OCI-LY1 (cell line): ENCODE results near the gene DES.

Experiments
- H2AFZ ChIP-seq: fragments of 200-600 bp; sonication (generic), shearing (Covaris generic); 2 replicates; pipeline ENCODE4 v1.6.0; 2014; ENCODE audit warnings: antibody characterized with exemption, mild to moderate bottlenecking, low read length
- H3F3A ChIP-seq: fragments of 200-600 bp; sonication (generic), shearing (Covaris generic); 2 replicates; pipeline ENCODE4 v1.6.0; 2014; ENCODE audit warnings: mild to moderate bottlenecking, antibody characterized with exemption, low read length, moderate library complexity; ENCODE audit not compliant: insufficient read depth
- H3K27ac ChIP-seq: fragments of 200-600 bp; sonication (generic); 2 replicates; pipeline ENCODE4 v1.5.1; 2014; ENCODE audit warnings: low read length, mixed run types, mild to moderate bottlenecking, low read depth; ENCODE audit not compliant: poor library complexity, severe bottlenecking
- H3K27me3 ChIP-seq: fragments of 200-600 bp; sonication (generic); 2 replicates; pipeline ENCODE4 v1.6.0; 2014; ENCODE audit warnings: antibody characterized with exemption, mild to moderate bottlenecking, low read length, moderate library complexity; ENCODE audit not compliant: insufficient read depth
- H3K36me3 ChIP-seq: fragments of 200-600 bp; sonication (generic); 2 replicates; pipeline ENCODE4 v1.6.1; 2014; ENCODE audit warnings: mild to moderate bottlenecking, antibody characterized with exemption, low read length, moderate library complexity, mixed read lengths; ENCODE audit not compliant: insufficient read depth
- H3K4me1 ChIP-seq: fragments of 200-600 bp; sonication (generic); 2 replicates; pipeline ENCODE4 v1.5.1; 2014; ENCODE audit warnings: mild to moderate bottlenecking, low read length, moderate library complexity; ENCODE audit not compliant: insufficient read depth, severe bottlenecking
- H3K4me2 ChIP-seq: fragments of 200-600 bp; sonication (generic), shearing (Covaris generic); 2 replicates; pipeline ENCODE4 v1.6.1; 2014; ENCODE audit warnings: low read length
- H3K4me3 ChIP-seq: fragments of 200-600 bp; sonication (generic); 2 replicates; pipeline ENCODE4 v1.5.1; 2014; ENCODE audit warnings: low read length, low read depth, mild to moderate bottlenecking, mixed read lengths; ENCODE audit not compliant: poor library complexity, severe bottlenecking
- H3K79me2 ChIP-seq: fragments of 200-600 bp; shearing (Covaris generic); 2 replicates; pipeline ENCODE4 v1.6.1; 2016; ENCODE audit warnings: mixed run types, low read length, mixed read lengths; ENCODE audit not compliant: insufficient read depth
- H3K9ac ChIP-seq: fragments of 200-600 bp; sonication (generic), shearing (Covaris generic); 2 replicates; pipeline ENCODE4 v1.6.1; 2014; ENCODE audit warnings: mild to moderate bottlenecking, low read length, mixed read lengths
- H3K9me2 ChIP-seq: fragments of 200-600 bp; sonication (generic), shearing (Covaris generic); 2 replicates; pipeline ENCODE4 v1.6.1; 2014; ENCODE audit warnings: low read depth, mild to moderate bottlenecking, low read length, mixed read lengths
- H3K9me3 ChIP-seq: fragments of 200-600 bp; shearing (Covaris generic); 2 replicates; pipeline ENCODE4 v1.6.1; 2014; ENCODE audit warnings: low read length, mixed read lengths
- H4K20me1 ChIP-seq: fragments of 200-600 bp; sonication (generic), shearing (Covaris generic); 2 replicates; pipeline ENCODE4 v1.6.0; 2016; ENCODE audit warnings: mild to moderate bottlenecking, low read length; ENCODE audit not compliant: insufficient read depth
- CTCF ChIP-seq: fragments of 200-600 bp; sonication (generic), shearing (Covaris generic); IDR thresholded peaks from 2 replicates; pipeline ENCODE4 v1.5.1; 2017; ENCODE audit warnings: mild to moderate bottlenecking, antibody characterized with exemption, low read length, moderate library complexity, mixed read lengths
- EZH2 ChIP-seq: fragments of 200-600 bp; sonication (generic), shearing (Covaris generic); IDR thresholded peaks from 2 replicates; pipeline ENCODE4 v1.8.0; 2017; ENCODE audit warnings: borderline replicate concordance, mixed run types, mild to moderate bottlenecking, antibody characterized with exemption, low read length, moderate library complexity, mixed read lengths

The DES gene

GRCh38 chr2:219464286-219465032, 46.3 kb downstream of the DES start:
- H4K20me1 ChIP-seq: no peaks in the 10 kb centered on the region
- H3K27ac ChIP-seq: no peak overlapping the region
- no peaks in the 10 kb centered on the region for H3F3A ChIP-seq
- H3K4me2 ChIP-seq: no peak overlapping the region
- H3K9ac ChIP-seq: no peak overlapping the region
- no peaks in the 10 kb centered on the region for H3K9me2 ChIP-seq
- H3K27me3 ChIP-seq: no peaks in the 10 kb centered on the region; the same call in none of the 2 replicates
- TF ChIP-seq CTCF (no peak), EZH2 (no peak)
- no peak overlapping the region for H3K4me3 ChIP-seq
- no peaks in the 10 kb centered on the region for H3K36me3 ChIP-seq
- H3K9me3 ChIP-seq: no peaks in the 10 kb centered on the region
- H3K4me1 ChIP-seq: no peaks in the 10 kb centered on the region
- H3K79me2 ChIP-seq: no peaks in the 10 kb centered on the region
- H2AFZ ChIP-seq: no peak overlapping the region

DNA sequence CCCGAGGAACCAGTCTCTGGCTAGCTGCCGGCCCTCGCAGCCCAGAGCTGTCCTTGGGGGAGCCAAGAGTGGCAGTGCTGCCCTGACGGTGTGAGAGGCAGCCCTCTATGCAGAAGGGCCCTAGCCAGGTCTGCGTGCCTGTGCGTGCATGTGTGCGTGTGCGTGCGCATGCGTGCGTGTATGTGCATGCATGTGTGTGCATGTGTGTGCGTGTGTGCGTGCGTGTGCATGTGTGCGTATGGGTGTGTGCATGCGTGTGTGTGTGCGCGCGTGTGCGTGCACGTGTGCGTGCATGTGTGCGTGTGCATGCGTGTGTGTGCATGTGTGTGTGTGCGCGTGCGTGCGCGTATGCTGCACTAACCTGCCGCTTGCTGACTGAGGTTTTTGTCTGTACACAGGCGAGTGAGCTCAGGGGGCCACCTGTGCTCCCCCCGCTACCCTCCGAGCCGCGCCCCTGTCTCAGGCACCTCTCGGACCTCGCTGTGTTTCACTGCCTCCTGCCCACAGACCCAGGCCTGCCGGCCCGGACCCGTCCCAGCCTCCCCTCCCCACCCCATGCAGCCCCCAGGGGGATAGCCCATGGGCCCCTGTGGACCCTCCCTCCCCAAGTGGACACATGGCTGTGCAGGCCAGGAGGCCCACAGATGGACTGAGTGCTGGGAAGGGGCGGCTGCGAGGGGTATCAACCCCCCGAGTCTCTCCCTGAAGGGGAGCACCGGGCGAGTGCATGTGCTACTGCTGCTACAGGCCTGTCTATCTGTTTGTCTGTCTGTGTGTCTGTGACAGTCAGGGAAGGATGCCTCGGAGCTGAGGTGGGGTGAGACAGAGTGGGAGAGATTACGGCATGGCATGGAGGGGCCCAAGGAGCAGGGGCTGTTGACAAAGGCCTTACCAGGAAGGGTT, 47.7 kb downstream of the DES start:
- Histone ChIP-seq H2AFZ (no peak overlapping the region), H3K9ac (no peak overlapping the region)

More for the DNA sequence above, 47.7 kb downstream of the DES start:
- TF ChIP-seq CTCF: no peak
- TF ChIP-seq EZH2: no peak
- H3K79me2 ChIP-seq: no peaks in the 10 kb centered on the region
- no peaks in the 10 kb centered on the region for H3K9me3 ChIP-seq
- no peaks in the 10 kb centered on the region for H3K36me3 ChIP-seq
- H3K27me3 ChIP-seq: no peaks in the 10 kb centered on the region; the same call in none of the 2 replicates
- no peaks in the 10 kb centered on the region for H3K4me1 ChIP-seq
- no peak overlapping the region for H3K27ac ChIP-seq
- H3K4me2 ChIP-seq: no peak overlapping the region
- no peak overlapping the region for H3K4me3 ChIP-seq
- no peaks in the 10 kb centered on the region for H4K20me1 ChIP-seq
- H3F3A ChIP-seq: no peaks in the 10 kb centered on the region
- H3K9me2 ChIP-seq: no peaks in the 10 kb centered on the region
